Measurements from ENCODE around the gene S100G.

The S100G gene

DNA sequence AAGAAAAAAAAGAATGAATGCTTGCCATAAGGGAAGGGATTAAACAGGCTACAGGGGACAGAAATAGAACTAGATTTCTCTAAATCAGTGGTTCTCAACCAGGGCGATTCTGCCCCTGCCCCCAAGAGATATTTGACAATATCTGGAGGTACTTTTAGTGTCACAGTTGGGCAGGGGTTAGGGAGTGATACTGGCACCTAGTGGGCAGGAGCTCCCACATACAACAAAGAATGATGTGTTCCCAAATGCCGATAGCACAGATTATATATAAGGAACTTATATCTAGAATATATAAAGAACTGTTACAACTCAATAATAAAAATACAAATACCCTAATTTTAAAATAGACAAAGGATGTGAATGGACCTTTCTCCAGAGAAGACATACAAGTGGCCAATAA is 14.7 kb downstream of the S100G start:
- H3K4me3 ChIP-seq (ENCODE audit: low read depth, low read length): no peak overlapping the region
- TF ChIP-seq CTCF (IDR thresholded peaks at IDR 0.05; ENCODE audit: insufficient read depth, low read length, missing control alignments): no peak
- POLR2A ChIA-PET: no interaction called here
- DNase-seq (ENCODE audit: low read depth, low spot score): no peak
- CTCF ChIA-PET: interaction anchor here (0.7 to 2.6 kb wide), 8 partner anchors 14 to 552 kb away, joined by 3 to 21 read pairs (median 4); partner anchors contain the start of genes GRPR and S100G

GRCh38 chrX:16665089-16665488 is 15.1 kb downstream of the S100G start:
- DNase-seq (ENCODE audit: low read depth, low spot score): no peak
- no peak for TF ChIP-seq CTCF (IDR thresholded peaks at IDR 0.05; ENCODE audit: insufficient read depth, low read length, missing control alignments)
- ChIA-PET POLR2A (no interaction called here), CTCF (interaction anchor here (1.4 to 1.5 kb wide), 4 partner anchors 15 to 553 kb away, joined by 3 to 8 read pairs (median 6); partner anchors contain the start of gene S100G)
- no peak overlapping the region for H3K4me3 ChIP-seq (ENCODE audit: low read depth, low read length)

DNA sequence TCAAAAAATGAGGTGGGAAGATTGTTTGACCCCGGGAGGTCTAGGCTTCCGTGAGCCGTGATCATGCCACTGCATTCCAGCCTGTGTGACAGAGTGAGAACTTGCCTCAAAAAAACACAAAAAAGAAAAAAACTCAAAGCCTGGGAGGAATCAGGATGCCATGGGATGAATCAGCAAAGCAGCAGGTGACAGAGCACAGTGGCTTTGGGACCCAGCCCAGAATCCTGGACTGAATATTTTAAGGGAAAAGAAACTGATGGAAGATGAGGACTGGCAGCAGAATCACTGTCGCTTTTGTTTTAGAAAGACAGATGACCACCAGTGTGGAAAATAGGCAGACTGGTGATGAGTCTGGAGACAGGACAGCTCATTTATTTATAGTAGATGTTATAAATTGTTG is 16.6 kb downstream of the S100G start:
- CTCF ChIA-PET: interaction anchor here (1.2 kb wide), 1 partner anchor 229 kb away, joined by 4 read pairs; no protein-coding TSS in a partner anchor
- POLR2A ChIA-PET: no interaction called here

DNA sequence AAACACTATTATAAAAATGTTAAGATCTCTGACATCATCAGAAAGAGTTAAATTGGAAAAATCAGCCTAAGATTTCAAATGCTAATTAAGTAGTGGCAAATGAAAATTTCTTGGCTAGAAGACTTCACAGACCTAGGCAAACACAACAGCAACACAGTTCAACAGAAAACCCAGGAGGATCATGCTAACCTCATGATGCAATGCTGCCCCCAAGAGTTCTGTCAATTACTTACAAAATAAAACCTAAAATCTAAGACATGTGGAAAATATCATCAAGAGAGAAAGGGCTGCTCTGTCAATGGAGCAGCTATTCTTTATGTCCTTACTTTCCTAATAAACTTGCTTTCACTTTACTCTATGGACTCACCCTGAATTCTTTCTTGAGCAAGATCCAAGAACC is 21.0 kb downstream of the S100G start:
- H3K4me3 ChIP-seq (ENCODE audit: low read depth, low read length): no peak overlapping the region
- CTCF ChIA-PET: interaction anchor here (0.9 to 4.2 kb wide), 6 partner anchors 10 to 822 kb away, joined by 3 to 25 read pairs (median 11); partner anchors contain the start of gene GRPR
- POLR2A ChIA-PET: no interaction called here
- peak; percentile 12 for TF ChIP-seq CTCF (IDR thresholded peaks at IDR 0.05; ENCODE audit: insufficient read depth, low read length, missing control alignments)
- no peak for DNase-seq (ENCODE audit: low read depth, low spot score)

More for the DNA sequence above, 16.6 kb downstream of the S100G start:
- H3K4me3 ChIP-seq (ENCODE audit: low read depth, low read length): no peak overlapping the region
- no peak for TF ChIP-seq CTCF (IDR thresholded peaks at IDR 0.05; ENCODE audit: insufficient read depth, low read length, missing control alignments)
- DNase-seq (ENCODE audit: low read depth, low spot score): no peak

DNA sequence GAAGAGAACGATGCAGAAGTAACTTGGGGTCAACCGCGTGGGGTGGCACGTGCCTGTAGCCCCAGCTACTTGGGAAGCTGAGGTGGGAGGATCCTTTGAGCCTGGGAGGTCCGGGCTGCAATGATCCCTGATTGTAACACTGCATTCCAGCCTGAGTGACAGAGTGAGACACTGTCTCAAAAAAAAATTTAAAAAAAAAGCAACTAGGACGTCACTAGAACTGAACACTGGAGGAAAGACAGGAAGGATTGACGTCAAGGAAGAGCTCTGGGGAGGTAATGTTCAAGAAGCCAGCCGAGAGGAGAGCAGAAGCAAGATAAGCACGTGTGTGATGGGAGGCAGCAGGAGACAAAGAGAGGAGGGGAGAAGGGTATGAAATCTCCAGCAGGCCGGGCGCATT is 28.7 kb downstream of the S100G start:
- ChIA-PET POLR2A (no interaction called here), CTCF (no interaction called here)
- no peak for TF ChIP-seq CTCF (IDR thresholded peaks at IDR 0.05; ENCODE audit: insufficient read depth, low read length, missing control alignments)
- no peak for DNase-seq (ENCODE audit: low read depth, low spot score)
- H3K4me3 ChIP-seq (ENCODE audit: low read depth, low read length): no peak overlapping the region

DNA sequence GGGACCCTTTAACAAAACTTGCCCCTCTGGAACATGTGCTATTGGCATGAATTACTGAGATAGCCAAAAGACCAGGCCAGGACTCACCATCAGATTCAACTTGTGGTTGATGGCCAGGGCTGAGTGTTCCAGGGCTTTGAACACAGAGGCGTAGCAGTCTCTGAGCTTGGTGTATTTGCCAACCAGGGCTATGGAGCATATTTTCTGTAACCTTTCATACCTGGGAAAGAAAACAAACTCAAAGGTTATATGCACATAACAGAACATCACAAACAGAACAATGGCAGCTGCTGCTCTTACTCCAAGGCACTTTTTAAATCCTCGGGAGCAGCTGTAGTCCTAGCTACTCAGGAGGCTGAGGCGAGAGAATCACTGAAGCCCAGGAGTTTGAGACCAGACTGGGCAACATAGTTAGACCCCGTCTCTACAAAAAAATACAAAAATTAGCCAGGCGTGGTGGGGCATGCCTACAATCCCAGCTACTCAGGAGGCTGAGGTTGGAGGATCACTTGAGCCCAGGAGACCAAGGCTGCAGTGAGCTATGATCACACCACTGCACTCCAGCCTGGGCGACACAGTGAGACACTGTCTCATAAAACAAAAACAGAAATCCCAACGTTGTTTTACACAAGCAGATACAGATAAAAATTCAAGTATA is 33.2 kb downstream of the S100G start:
- POLR2A ChIA-PET: no interaction called here
- CTCF ChIA-PET: interaction anchor here (0.6 kb wide), 1 partner anchor 245 kb away, joined by 3 read pairs; no protein-coding TSS in a partner anchor
- TF ChIP-seq CTCF (IDR thresholded peaks at IDR 0.05; ENCODE audit: insufficient read depth, low read length, missing control alignments): no peak
- no peak for DNase-seq (ENCODE audit: low read depth, low spot score)
- no peak overlapping the region for H3K4me3 ChIP-seq (ENCODE audit: low read depth, low read length)

Data from AG04449 (cell line).